Fibroblast of lung (primary cell): Measurements from ENCODE around the gene AGBL1. TPM values are rescaled to one million over a fixed set of nuclear protein-coding genes. Genes with fewer than 3 reads are reported as not detected.

Source experiments
- DNase-seq, 2 donors: peaks; one replicate each; pipeline versions ENCODE4 v3.0.0 to v3.0.0-alpha.2; 2010; ENCODE audit warnings: low read depth in 2 of 2
- H2AFZ ChIP-seq: 2 replicates; pipeline ENCODE4 v1.5.1; 2012; ENCODE audit warnings: low read length, control low read depth, inconsistent platforms
- H3K27ac ChIP-seq: 2 replicates; pipeline ENCODE4 v1.5.1; 2011; ENCODE audit warnings: low read length, control low read depth; ENCODE audit not compliant: insufficient read depth
- H3K27me3 ChIP-seq: 2 replicates; pipeline ENCODE4 v1.5.1; 2011; ENCODE audit warnings: mild to moderate bottlenecking, low read length; ENCODE audit not compliant: control insufficient read depth, insufficient read depth
- H3K36me3 ChIP-seq: 2 replicates; pipeline ENCODE4 v1.5.1; 2011; ENCODE audit warnings: low read length; ENCODE audit not compliant: control insufficient read depth, insufficient read depth
- H3K4me1 ChIP-seq: 2 replicates; pipeline ENCODE4 v1.5.1; 2011; ENCODE audit warnings: low read length; ENCODE audit not compliant: control insufficient read depth, insufficient read depth; ENCODE audit errors: extremely low read depth
- H3K4me2 ChIP-seq: 2 replicates; pipeline ENCODE4 v1.5.1; 2011; ENCODE audit warnings: low read length, control low read depth; ENCODE audit not compliant: insufficient read depth; ENCODE audit errors: extremely low read depth
- H3K4me3 ChIP-seq, 4 experiments: fragments of 200-600 bp in 1 of 4; sonication (generic) in 1 of 4; replicated peaks in 1 of 4; 2 replicates each; pipeline ENCODE4 v1.5.1; 2011 to 2016; ENCODE audit warnings: low read length in 4 of 4, low read depth in 3 of 4, mild to moderate bottlenecking in 3 of 4, control low read depth in 2 of 4, inconsistent platforms in 1 of 4, mixed read lengths in 1 of 4; ENCODE audit not compliant: insufficient read depth in 1 of 4; ENCODE audit errors: control extremely low read depth in 1 of 4
- H3K79me2 ChIP-seq: 2 replicates; pipeline ENCODE4 v1.5.1; 2012; ENCODE audit warnings: mild to moderate bottlenecking, low read length, inconsistent platforms; ENCODE audit not compliant: control insufficient read depth, insufficient read depth
- H3K9ac ChIP-seq: 2 replicates; pipeline ENCODE4 v1.5.1; 2011; ENCODE audit warnings: mild to moderate bottlenecking, low read length, control low read depth; ENCODE audit not compliant: insufficient read depth
- H3K9me3 ChIP-seq: 2 replicates; pipeline ENCODE4 v1.5.1; 2012; ENCODE audit warnings: low read depth, low read length; ENCODE audit not compliant: control insufficient read depth, insufficient read depth
- H4K20me1 ChIP-seq: 2 replicates; pipeline ENCODE4 v1.5.1; 2011; ENCODE audit warnings: low read length; ENCODE audit not compliant: control insufficient read depth, insufficient read depth; ENCODE audit errors: extremely low read depth
- EZH2 ChIP-seq: IDR thresholded peaks from 2 replicates; pipeline ENCODE4 v1.5.1; 2012; ENCODE audit warnings: low read length, control low read depth, mild to moderate bottlenecking; ENCODE audit errors: missing control alignments
- polyA plus RNA-seq, 2 donors: library from polyadenylated mRNA; depleted of rRNA in 1 of 2; stranded (reverse) in 1 of 2; unstranded in 1 of 2; fragments of >200 nt; gene quantifications; 2 replicates each; pipeline ENCODE4 v1.2.1, GENCODE V29; 2011 to 2012; ENCODE audit warnings: missing spikeins in 1 of 2
- total RNA-seq: library from RNA; depleted of rRNA; stranded (reverse); fragments of >200 nt; gene quantifications from 2 replicates; pipeline ENCODE4 v1.2.1, GENCODE V29; 2014
- TF ChIP-seq, protein P1 (sequence below), 2 donors: IDR thresholded peaks in 1 of 2; conservative IDR thresholded peaks in 1 of 2; 1 replicate in 1 of 2; 2 replicates in 1 of 2; pipeline ENCODE4 v1.5.1; 2011 to 2012; ENCODE audit warnings: low read length in 2 of 2, control low read depth in 1 of 2, inconsistent platforms in 1 of 2, low read depth in 1 of 2, mild to moderate bottlenecking in 1 of 2

Gene AGBL1
- total and polyA plus RNA-seq, 2 donors (not counting 1 experiment from before 2014, with no cell fraction given) = not detected

DNA sequence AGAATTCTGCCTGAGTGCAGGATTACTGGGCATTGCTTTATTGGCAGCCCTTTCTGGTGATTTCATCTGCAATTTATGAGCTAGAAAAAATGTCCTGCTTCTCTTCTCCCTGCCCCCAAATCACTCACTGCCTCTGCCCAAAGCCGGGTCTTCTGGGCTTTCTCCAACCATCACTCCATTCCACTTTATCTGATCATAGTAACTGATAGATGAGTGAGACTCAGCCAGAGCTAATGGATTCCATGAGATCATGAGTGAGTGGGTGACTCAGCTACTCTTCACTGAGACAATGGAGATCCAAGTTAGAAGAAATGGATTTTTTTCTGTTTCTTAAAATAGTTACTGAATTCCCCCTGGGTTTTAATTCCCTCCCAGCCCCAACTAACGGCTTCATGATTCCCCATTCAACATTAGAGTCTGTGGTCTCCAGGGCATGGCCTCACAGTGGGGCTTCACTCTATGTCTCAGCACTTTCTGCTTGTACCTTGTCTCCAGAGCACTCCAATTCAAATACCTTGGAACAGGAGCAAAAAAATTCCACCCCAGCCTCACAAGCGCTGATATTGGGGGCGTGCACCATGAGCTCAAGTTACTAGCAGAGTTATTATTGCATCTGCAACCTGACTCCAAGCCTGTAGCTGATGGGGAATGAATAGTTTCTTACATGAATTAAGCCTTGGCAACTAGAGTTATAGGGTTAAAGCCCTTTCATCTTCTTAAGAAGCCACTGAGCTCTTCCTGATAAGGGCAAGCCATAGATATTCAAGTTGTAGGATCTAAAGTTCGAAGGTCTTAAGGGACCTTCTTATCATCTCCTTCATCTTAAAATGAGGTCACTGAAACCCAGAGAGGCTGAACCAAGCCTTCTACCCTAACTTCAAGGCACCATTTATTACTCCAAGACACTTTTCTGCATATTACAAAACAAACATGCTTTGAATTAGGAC, 85.9 kb downstream of the AGBL1 start:
- no peak overlapping the region for H3K4me3 ChIP-seq
- H3K36me3 ChIP-seq = no peaks in the 10 kb centered on the region
- H3K9ac ChIP-seq = no peak overlapping the region
- peak in 1 of 2 donors; percentile 83 for DNase-seq
- no peak overlapping the region for H3K27ac ChIP-seq
- H3K4me2 ChIP-seq = no peak overlapping the region
- H3K9me3 ChIP-seq = no peaks in the 10 kb centered on the region
- no peaks in the 10 kb centered on the region for H4K20me1 ChIP-seq
- no peak overlapping the region for H2AFZ ChIP-seq
- H3K27me3 ChIP-seq = no peaks in the 10 kb centered on the region
- no peaks in the 10 kb centered on the region for H3K79me2 ChIP-seq
- TF ChIP-seq, protein P1, sequence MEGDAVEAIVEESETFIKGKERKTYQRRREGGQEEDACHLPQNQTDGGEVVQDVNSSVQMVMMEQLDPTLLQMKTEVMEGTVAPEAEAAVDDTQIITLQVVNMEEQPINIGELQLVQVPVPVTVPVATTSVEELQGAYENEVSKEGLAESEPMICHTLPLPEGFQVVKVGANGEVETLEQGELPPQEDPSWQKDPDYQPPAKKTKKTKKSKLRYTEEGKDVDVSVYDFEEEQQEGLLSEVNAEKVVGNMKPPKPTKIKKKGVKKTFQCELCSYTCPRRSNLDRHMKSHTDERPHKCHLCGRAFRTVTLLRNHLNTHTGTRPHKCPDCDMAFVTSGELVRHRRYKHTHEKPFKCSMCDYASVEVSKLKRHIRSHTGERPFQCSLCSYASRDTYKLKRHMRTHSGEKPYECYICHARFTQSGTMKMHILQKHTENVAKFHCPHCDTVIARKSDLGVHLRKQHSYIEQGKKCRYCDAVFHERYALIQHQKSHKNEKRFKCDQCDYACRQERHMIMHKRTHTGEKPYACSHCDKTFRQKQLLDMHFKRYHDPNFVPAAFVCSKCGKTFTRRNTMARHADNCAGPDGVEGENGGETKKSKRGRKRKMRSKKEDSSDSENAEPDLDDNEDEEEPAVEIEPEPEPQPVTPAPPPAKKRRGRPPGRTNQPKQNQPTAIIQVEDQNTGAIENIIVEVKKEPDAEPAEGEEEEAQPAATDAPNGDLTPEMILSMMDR (conservative IDR thresholded peaks at IDR 0.05 in 1 of 2, IDR thresholded peaks at IDR 0.05 in 1 of 2; ENCODE audit: low read depth in 1 of 2, low read length in 2 of 2) = no peak
- no peak for TF ChIP-seq EZH2
- no peaks in the 10 kb centered on the region for H3K4me1 ChIP-seq

- Histone ChIP-seq H3K27ac (no peak overlapping the region), H3K4me2 (no peak overlapping the region), H3K4me1 (no peaks in the 10 kb centered on the region), H3K36me3 (no peaks in the 10 kb centered on the region), H3K9ac (no peak overlapping the region), H3K9me3 (no peaks in the 10 kb centered on the region), H4K20me1 (no peaks in the 10 kb centered on the region), H3K27me3 (no peaks in the 10 kb centered on the region), H2AFZ (no peak overlapping the region), H3K4me3 (no peak overlapping the region), H3K79me2 (no peaks in the 10 kb centered on the region)
- DNase-seq = no peak
- TF ChIP-seq, protein P1 (conservative IDR thresholded peaks at IDR 0.05 in 1 of 2, IDR thresholded peaks at IDR 0.05 in 1 of 2; ENCODE audit: low read depth in 1 of 2, low read length in 2 of 2) = no peak
- TF ChIP-seq EZH2 = no peak
Measured at GRCh38 chr15:86167841-86168240, 88.2 kb downstream of the AGBL1 start.

GRCh38 chr15:86178845-86179244, 99.2 kb downstream of the AGBL1 start:
- Histone ChIP-seq H3K4me2 (no peak overlapping the region), H3K79me2 (no peaks in the 10 kb centered on the region), H3K27me3 (no peaks in the 10 kb centered on the region), H4K20me1 (no peaks in the 10 kb centered on the region), H3K36me3 (no peaks in the 10 kb centered on the region), H3K9me3 (no peaks in the 10 kb centered on the region), H3K9ac (no peak overlapping the region), H3K4me1 (no peaks in the 10 kb centered on the region), H3K4me3 (no peak overlapping the region), H3K27ac (no peak overlapping the region), H2AFZ (no peak overlapping the region)
- DNase-seq = no peak
- no peak for TF ChIP-seq EZH2
- TF ChIP-seq, protein P1 (conservative IDR thresholded peaks at IDR 0.05 in 1 of 2, IDR thresholded peaks at IDR 0.05 in 1 of 2; ENCODE audit: low read depth in 1 of 2, low read length in 2 of 2) = no peak
